Gastroesophageal sphincter (tissue), 3 donors: ENCODE results near the gene SGCD.

Experiments
- EP300 ChIP-seq: sonication (generic); formaldehyde crosslinking; IDR thresholded peaks from one replicate; pipeline ENCODE4 v1.6.1; 2017; ENCODE audit warnings: antibody characterized with exemption, mild to moderate bottlenecking
- POLR2A ChIP-seq, 2 donors: fragments of 450-650 bp; IDR thresholded peaks; one replicate each; pipeline ENCODE4 v1.6.1; 2017; ENCODE audit warnings: antibody characterized with exemption in 2 of 2, mild to moderate bottlenecking in 2 of 2, moderate library complexity in 1 of 2
- POLR2AphosphoS5 ChIP-seq: sonication (generic); formaldehyde crosslinking; IDR thresholded peaks from one replicate; pipeline ENCODE4 v1.6.1; 2017; ENCODE audit warnings: antibody characterized with exemption
- TF ChIP-seq, protein P1 (sequence below), 4 experiments: fragments of 200-600 bp in 2 of 4; fragments of 450-650 bp in 2 of 4; sonication (generic) in 1 of 4; IDR thresholded peaks; one replicate each; pipeline ENCODE4 v1.5.1; 2017 to 2019; ENCODE audit warnings: antibody characterized with exemption in 4 of 4, mild to moderate bottlenecking in 2 of 4, moderate library complexity in 2 of 4

DNA sequence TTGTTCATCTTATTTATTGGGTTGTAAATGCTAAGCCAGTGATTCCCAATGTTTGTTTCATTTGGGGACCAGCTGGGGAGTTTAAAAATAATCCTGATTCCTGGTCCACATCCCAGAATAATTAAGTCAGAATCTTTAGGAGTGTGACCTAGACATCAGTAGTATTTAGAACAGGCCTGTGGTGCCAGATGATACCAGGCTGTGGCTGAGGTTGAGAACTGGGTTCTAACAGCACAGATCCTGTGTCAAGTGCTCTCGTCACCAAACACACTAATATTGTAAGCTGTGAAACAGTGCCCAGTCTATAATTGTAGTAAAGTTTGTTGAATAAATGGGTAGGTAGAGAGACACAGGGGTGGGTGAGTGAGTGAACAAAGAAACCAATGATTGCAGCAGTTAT, 351.0 kb downstream of the SGCD start:
- TF ChIP-seq, protein P1, sequence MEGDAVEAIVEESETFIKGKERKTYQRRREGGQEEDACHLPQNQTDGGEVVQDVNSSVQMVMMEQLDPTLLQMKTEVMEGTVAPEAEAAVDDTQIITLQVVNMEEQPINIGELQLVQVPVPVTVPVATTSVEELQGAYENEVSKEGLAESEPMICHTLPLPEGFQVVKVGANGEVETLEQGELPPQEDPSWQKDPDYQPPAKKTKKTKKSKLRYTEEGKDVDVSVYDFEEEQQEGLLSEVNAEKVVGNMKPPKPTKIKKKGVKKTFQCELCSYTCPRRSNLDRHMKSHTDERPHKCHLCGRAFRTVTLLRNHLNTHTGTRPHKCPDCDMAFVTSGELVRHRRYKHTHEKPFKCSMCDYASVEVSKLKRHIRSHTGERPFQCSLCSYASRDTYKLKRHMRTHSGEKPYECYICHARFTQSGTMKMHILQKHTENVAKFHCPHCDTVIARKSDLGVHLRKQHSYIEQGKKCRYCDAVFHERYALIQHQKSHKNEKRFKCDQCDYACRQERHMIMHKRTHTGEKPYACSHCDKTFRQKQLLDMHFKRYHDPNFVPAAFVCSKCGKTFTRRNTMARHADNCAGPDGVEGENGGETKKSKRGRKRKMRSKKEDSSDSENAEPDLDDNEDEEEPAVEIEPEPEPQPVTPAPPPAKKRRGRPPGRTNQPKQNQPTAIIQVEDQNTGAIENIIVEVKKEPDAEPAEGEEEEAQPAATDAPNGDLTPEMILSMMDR (IDR thresholded peaks at IDR 0.05): no peak
- TF ChIP-seq POLR2A (IDR thresholded peaks at IDR 0.05) (no peak), POLR2AphosphoS5 (no peak), EP300 (no peak)
